Choroid plexus epithelial cell (primary cell): ENCODE results near the gene TK2.

Experiments
- DNase-seq: peaks from one replicate; pipeline ENCODE4 v3.0.0-alpha.2; 2010; ENCODE audit warnings: low read depth
- H3K4me3 ChIP-seq: 2 replicates; pipeline ENCODE4 v1.5.1; 2011; ENCODE audit warnings: low read depth, mild to moderate bottlenecking, control low read depth, low read length, moderate library complexity
- CTCF ChIP-seq: conservative IDR thresholded peaks from 2 replicates; pipeline ENCODE4 v1.5.1; 2011; ENCODE audit warnings: low read depth, mild to moderate bottlenecking, control low read depth, inconsistent platforms, low read length, moderate library complexity

The TK2 gene

GRCh38 chr16:66523861-66524354, 26.0 kb downstream of the TK2 start:
- no peak for DNase-seq
- H3K4me3 ChIP-seq: no peak overlapping the region
- TF ChIP-seq CTCF: no peak

- no peak overlapping the region for H3K4me3 ChIP-seq
- no peak for TF ChIP-seq CTCF
- DNase-seq: no peak
Measured at GRCh38 chr16:66522816-66523590, 26.9 kb downstream of the TK2 start.

- peak; percentile 96 for DNase-seq
- no peak overlapping the region for H3K4me3 ChIP-seq
- TF ChIP-seq CTCF: no peak
Measured at GRCh38 chr16:66521951-66522771, 27.8 kb downstream of the TK2 start.

- DNase-seq: no peak
- no peak overlapping the region for H3K4me3 ChIP-seq
- no peak for TF ChIP-seq CTCF
Measured at GRCh38 chr16:66521252-66521713, 28.6 kb downstream of the TK2 start.

- DNase-seq: no peak
- no peak overlapping the region for H3K4me3 ChIP-seq
- no peak for TF ChIP-seq CTCF
Measured at GRCh38 chr16:66520406-66521170, 29.3 kb downstream of the TK2 start.

GRCh38 chr16:66519482-66520373, 30.2 kb downstream of the TK2 start:
- DNase-seq: no peak
- TF ChIP-seq CTCF: no peak
- H3K4me3 ChIP-seq: no peak overlapping the region
